GM19452 (cell line): ENCODE results near the gene ARID1B.

Experiments
- ATAC-seq: cut with Tn5 transposase; IDR thresholded peaks from one replicate; pipeline ENCODE4 v1.9.1; 2021; ENCODE audit not compliant: unreplicated experiment

ARID1B gene

GRCh38 chr6:156822747-156823206 is 45.6 kb downstream of the ARID1B start:
- no peak for ATAC-seq

- ATAC-seq = no peak
These were observed 47.0 kb downstream of the ARID1B start for GRCh38 chr6:156824142-156824541.

GRCh38 chr6:156825475-156825874 is 48.3 kb downstream of the ARID1B start:
- ATAC-seq = no peak

- no peak for ATAC-seq
These were observed 49.2 kb downstream of the ARID1B start for GRCh38 chr6:156826290-156826955.

GRCh38 chr6:156827382-156827781 is 50.2 kb downstream of the ARID1B start:
- no peak for ATAC-seq

- ATAC-seq = no peak
These were observed 51.1 kb downstream of the ARID1B start for GRCh38 chr6:156828280-156828703.

GRCh38 chr6:156830126-156830525 is 52.9 kb downstream of the ARID1B start:
- ATAC-seq = no peak

- ATAC-seq = no peak
These were observed 55.1 kb downstream of the ARID1B start for GRCh38 chr6:156832231-156832647.

- ATAC-seq = no peak
These were observed 55.5 kb downstream of the ARID1B start for GRCh38 chr6:156832669-156833068.

- ATAC-seq = no peak
These were observed 56.6 kb downstream of the ARID1B start for GRCh38 chr6:156833755-156834154.

GRCh38 chr6:156839129-156839528 is 62.0 kb downstream of the ARID1B start:
- ATAC-seq = no peak

GRCh38 chr6:156839591-156840001 is 62.4 kb downstream of the ARID1B start:
- no peak for ATAC-seq

- no peak for ATAC-seq
These were observed 63.0 kb downstream of the ARID1B start for GRCh38 chr6:156840136-156840535.

- ATAC-seq = no peak
These were observed 63.4 kb downstream of the ARID1B start for GRCh38 chr6:156840606-156841005.

- ATAC-seq = no peak
These were observed 64.3 kb downstream of the ARID1B start for GRCh38 chr6:156841508-156841907.

GRCh38 chr6:156842598-156843250 is 65.5 kb downstream of the ARID1B start:
- ATAC-seq = no peak

GRCh38 chr6:156844089-156844488 is 66.9 kb downstream of the ARID1B start:
- ATAC-seq = no peak

- ATAC-seq = no peak
These were observed 68.4 kb downstream of the ARID1B start for GRCh38 chr6:156845454-156846155.

- no peak for ATAC-seq
These were observed 69.8 kb downstream of the ARID1B start for GRCh38 chr6:156846845-156847599.

- no peak for ATAC-seq
These were observed 70.9 kb downstream of the ARID1B start for GRCh38 chr6:156848123-156848522.

- no peak for ATAC-seq
These were observed 71.4 kb downstream of the ARID1B start for GRCh38 chr6:156848533-156848932.
